HG03196 (cell line): ENCODE data around the gene CYBA.

ENCODE experiments used
- ATAC-seq: cut with Tn5 transposase; IDR thresholded peaks from one replicate; pipeline ENCODE4 v1.9.1; 2021; ENCODE audit not compliant: unreplicated experiment

Gene CYBA

DNA sequence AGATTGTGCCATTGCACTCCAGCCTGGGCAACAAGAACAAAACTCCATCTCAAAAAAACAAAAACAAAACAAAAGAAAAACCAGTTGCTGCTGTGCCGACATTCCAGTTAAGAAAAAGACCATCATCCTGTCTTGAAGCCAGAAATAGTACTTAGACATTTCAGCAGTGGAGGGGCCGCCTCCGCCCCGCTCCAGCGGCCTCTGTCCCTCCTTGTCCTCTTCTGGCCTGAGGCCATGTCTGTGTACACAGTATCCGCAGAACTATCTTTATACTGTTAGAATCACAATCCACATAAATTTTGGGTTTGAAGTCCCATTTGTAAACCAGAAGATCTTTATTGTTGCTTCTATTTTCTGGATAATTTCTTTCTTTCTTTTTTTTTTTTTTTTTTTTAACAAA, 55.8 kb downstream of the CYBA start:
- ATAC-seq, result no peak

DNA sequence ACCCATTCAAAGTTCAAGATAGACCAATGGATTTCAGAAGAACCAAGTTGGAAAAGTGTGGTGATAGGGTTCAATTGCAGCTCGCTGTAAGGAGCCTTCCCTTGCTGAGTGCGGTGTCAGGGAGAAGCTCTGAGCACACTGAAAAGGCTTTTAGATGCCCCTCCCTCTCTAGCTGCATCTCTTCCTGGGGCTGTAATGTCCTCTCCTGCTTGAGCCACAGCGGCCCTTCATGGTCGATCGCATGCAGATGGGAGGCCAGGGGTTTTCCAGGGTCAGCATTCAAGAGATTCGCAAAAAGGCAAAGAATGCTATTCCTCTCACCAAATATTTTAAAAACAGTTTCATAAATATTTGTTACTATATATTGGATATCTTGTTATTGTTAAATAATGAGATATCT, 56.9 kb downstream of the CYBA start:
- no peak for ATAC-seq

- no peak for ATAC-seq
Measured at GRCh38 chr16:88593489-88593888, 57.4 kb downstream of the CYBA start.
